Transverse colon (tissue), 4 donors: ENCODE data around the gene MIER2. TPM values are rescaled to one million over a fixed set of nuclear protein-coding genes. Genes with fewer than 3 reads are reported as not detected.

Source experiments
- DNase-seq: peaks from one replicate; pipeline ENCODE4 v3.0.0-alpha.2; 2019
- H3K27ac ChIP-seq, 4 donors: fragments of 200-600 bp; sonication (generic); 2 replicates each; pipeline ENCODE4 v1.5.1; 2016 to 2018; ENCODE audit warnings: inconsistent platforms in 4 of 4
- H3K27me3 ChIP-seq: fragments of 200-600 bp; sonication (generic); 2 replicates; pipeline ENCODE4 v1.5.1; 2017; ENCODE audit warnings: inconsistent platforms
- H3K36me3 ChIP-seq, 4 donors: fragments of 200-600 bp; sonication (generic); 2 replicates each; pipeline ENCODE4 v1.5.1; 2017 to 2019; ENCODE audit warnings: inconsistent platforms in 4 of 4
- H3K4me1 ChIP-seq, 4 donors: fragments of 200-600 bp; sonication (generic); 2 replicates each; pipeline ENCODE4 v1.5.1; 2017 to 2020; ENCODE audit warnings: inconsistent platforms in 4 of 4
- H3K4me3 ChIP-seq, 4 donors: fragments of 200-600 bp; sonication (generic); 1 replicate in 1 of 4; 2 replicates in 3 of 4; pipeline versions ENCODE4 v1.5.1 to v1.6.1; 2017 to 2019; ENCODE audit warnings: inconsistent platforms in 4 of 4
- H3K9me3 ChIP-seq, 2 donors: fragments of 200-600 bp; sonication (generic); 2 replicates each; pipeline ENCODE4 v1.5.1; 2017 to 2019; ENCODE audit warnings: inconsistent platforms in 2 of 2
- CTCF ChIP-seq, 5 experiments: fragments of 200-600 bp in 3 of 5; fragments of 450-650 bp in 2 of 5; sonication (generic) in 3 of 5; IDR thresholded peaks; 1 replicate in 2 of 5; 2 replicates in 3 of 5; pipeline ENCODE4 v1.5.1; 2016 to 2017; ENCODE audit warnings: antibody characterized with exemption in 5 of 5, inconsistent platforms in 3 of 5, mild to moderate bottlenecking in 2 of 5, moderate library complexity in 1 of 5
- EP300 ChIP-seq: sonication (generic); formaldehyde crosslinking; IDR thresholded peaks from one replicate; pipeline ENCODE4 v1.6.1; 2017; ENCODE audit warnings: antibody characterized with exemption, low read depth
- POLR2A ChIP-seq: fragments of 450-650 bp; IDR thresholded peaks from one replicate; pipeline ENCODE4 v1.6.1; 2016; ENCODE audit warnings: antibody characterized with exemption, mild to moderate bottlenecking, moderate library complexity
- POLR2AphosphoS5 ChIP-seq, 3 donors: sonication (generic); formaldehyde crosslinking; IDR thresholded peaks; one replicate each; pipeline ENCODE4 v1.6.1; 2016; ENCODE audit warnings: antibody characterized with exemption in 3 of 3
- WGBS, 2 donors: methylation state at CpG; one replicate each; pipeline ENCODE4 v1.1.5; 2018; ENCODE audit warnings: low coverage in 1 of 2; 5-methylcytosine and 5-hydroxymethylcytosine counted together
- in situ Hi-C, 4 donors: fragments of 200-750 bp; cut with MboI; loops; one replicate each; pipeline versions ENCODE4 v1.15.0 to v1.15.1; 2017; ENCODE audit warnings: low sequenced_read_pairs in 3 of 4, low pct_ligation_motif_present in 1 of 4, low pct_unique_long_range_greater_than_20kb in 1 of 4
- intact Hi-C: fragments of 100-400 bp; cut with DNase I; formaldehyde crosslinking; loops from one replicate; pipeline ENCODE4 v1.15.1; 2023; ENCODE audit warnings: low total_unique reads
- total RNA-seq, 4 donors: library from RNA; depleted of rRNA; stranded (reverse); fragments of >200 nt; gene quantifications; one replicate each; pipeline ENCODE4 v1.1.0, GENCODE V29; 2016

The MIER2 gene
- total RNA-seq, 4 donors from 2014 or later, result 8.2 to 41.1 (median 16.7) TPM

- Histone ChIP-seq H3K27me3 (no peaks in the 10 kb centered on the region), H3K9me3 (no peaks in the 10 kb centered on the region), H3K4me3 (no peak overlapping the region), H3K4me1 (no peaks in the 10 kb centered on the region), H3K36me3 (peaks cover 0 to 26% (median 10%) of the 10 kb centered on the region in 4 donors), H3K27ac (no peak overlapping the region)
- DNase-seq, result no peak
- in situ Hi-C loops, result no loop called here
- TF ChIP-seq POLR2A (no peak), POLR2AphosphoS5 (IDR thresholded peaks at IDR 0.05) (no peak), EP300 (no peak), CTCF (IDR thresholded peaks at IDR 0.05) (no peak)
- intact Hi-C loops, result no loop called here
- WGBS, 2 donors, result 74 to 90% methylated on average over 4 to 23 of the region's 23 CpGs
These were observed 31.2 kb downstream of the MIER2 start for GRCh38 chr19:313169-313987.

DNA sequence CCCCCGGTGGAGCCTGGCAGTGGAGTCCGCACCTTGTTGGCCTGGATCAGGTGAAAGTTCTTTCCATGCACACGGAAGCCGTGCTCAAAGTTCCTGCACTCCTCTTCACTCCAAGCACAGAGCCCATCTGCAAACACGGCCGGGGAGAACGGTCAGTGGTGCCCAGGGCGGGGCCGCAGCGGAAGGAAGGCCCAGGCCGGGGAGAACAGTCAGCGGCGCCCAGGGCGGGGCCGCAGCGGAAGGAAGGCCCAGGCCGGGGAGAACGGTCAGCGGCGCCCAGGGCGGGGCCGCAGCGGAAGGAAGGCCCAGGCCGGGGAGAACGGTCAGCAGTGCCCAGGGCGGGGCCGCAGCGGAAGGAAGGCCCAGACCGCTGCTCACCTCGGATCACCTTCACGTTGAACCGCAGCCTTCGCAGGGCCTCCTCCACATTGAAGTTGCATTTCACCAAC is 32.8 kb downstream of the MIER2 start:
- Histone ChIP-seq H3K4me1 (no peaks in the 10 kb centered on the region), H3K4me3 (peak overlapping the region in 1 of 4 donors; percentile 29), H3K27ac (peak overlapping the region in 2 of 4 donors; percentile 39 to 41), H3K9me3 (no peaks in the 10 kb centered on the region), H3K27me3 (no peaks in the 10 kb centered on the region), H3K36me3 (peaks cover 0 to 40% (median 10%) of the 10 kb centered on the region in 4 donors)
- in situ Hi-C loops, result no loop called here
- 94% methylated on average over 15 of the region's 33 CpGs; no CpG with 5 or more reads in 1 of the 2 donors for WGBS, 2 donors
- no peak for DNase-seq
- intact Hi-C loops, result no loop called here
- TF ChIP-seq EP300 (no peak), POLR2AphosphoS5 (IDR thresholded peaks at IDR 0.05) (peak in 1 of 3 donors; percentile 47), POLR2A (peak; percentile 18)

DNA sequence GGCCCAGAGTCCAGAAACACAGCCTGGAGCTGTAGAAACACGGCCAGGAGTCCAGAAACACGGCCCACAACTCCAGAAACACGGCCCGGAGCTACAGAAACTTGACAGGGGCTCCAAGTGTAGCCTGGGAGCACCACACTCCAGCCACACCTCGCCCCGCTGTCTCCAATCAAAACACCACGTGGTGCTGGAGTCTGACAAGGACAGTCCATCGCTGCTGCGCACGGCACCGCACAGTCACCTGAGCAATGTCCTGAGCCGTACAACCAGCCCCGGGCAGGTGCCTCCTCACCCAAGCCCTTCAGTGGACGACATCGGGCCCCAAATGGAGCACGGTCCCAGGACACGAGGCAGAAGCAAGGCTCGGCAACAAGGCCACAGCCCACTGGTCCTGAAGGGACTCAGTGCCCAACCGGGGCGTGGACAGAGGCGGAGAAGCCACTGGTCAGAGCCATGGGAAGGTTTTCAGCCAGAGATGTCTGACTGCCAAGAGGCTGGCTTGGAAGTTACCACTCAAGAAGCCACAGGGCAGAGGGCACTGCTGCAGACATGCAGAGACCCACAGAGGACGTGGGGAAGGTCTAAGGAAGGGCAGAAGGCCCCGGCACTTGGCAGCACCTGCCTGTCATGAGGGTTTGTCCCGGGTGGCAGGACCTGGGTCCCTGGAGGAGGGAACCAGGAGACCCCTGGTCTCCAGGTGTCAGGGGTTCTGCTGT is 33.7 kb downstream of the MIER2 start:
- H3K36me3 ChIP-seq, result peaks cover 0 to 39% (median 5%) of the 10 kb centered on the region in 4 donors
- 91% methylated on average over 24 of the region's 24 CpGs; no CpG with 5 or more reads in 1 of the 2 donors for WGBS, 2 donors
- DNase-seq, result no peak
- peak overlapping the region; percentile 18 to 50 (median 40) for H3K27ac ChIP-seq
- in situ Hi-C loops (no loop called here), intact Hi-C loops (no loop called here)
- no peaks in the 10 kb centered on the region for H3K27me3 ChIP-seq
- H3K9me3 ChIP-seq, result no peaks in the 10 kb centered on the region
- H3K4me1 ChIP-seq, result no peaks in the 10 kb centered on the region
- peak overlapping the region in 2 of 4 donors; percentile 12 to 29 for H3K4me3 ChIP-seq
- TF ChIP-seq CTCF (IDR thresholded peaks at IDR 0.05) (no peak), POLR2AphosphoS5 (IDR thresholded peaks at IDR 0.05) (no peak)

DNA sequence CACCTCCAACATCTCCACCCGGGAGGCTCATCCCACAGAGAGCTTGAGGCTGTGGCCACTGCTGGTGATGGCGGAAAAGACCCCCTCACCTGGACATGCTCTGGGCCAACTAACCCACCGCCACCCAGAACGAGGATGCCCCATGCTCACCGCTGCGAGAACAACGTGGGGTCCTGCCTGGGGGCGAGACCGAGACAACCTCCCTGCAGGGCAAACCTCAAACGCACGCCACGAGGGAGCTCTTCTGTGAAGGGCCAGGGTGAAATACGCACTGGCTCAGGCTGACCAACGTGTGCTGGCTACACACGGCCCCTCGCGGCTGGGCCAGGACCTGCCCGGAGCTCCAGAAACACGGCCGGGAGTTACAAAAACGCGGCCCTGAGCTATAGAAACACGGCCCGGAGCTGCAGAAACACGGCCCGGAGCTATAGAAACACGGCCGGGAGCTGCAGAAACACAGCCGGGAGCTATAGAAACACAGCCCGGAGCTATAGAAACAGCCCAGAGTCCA is 34.4 kb downstream of the MIER2 start:
- Histone ChIP-seq H3K27me3 (no peaks in the 10 kb centered on the region), H3K9me3 (no peaks in the 10 kb centered on the region), H3K36me3 (peaks cover 0 to 43% (median 1%) of the 10 kb centered on the region in 4 donors), H3K27ac (peak overlapping the region in 3 of 4 donors; percentile 9 to 50 (median 39)), H3K4me3 (peak overlapping the region in 2 of 4 donors; percentile 12 to 29), H3K4me1 (no peaks in the 10 kb centered on the region)
- intact Hi-C loops, result no loop called here
- no peak for DNase-seq
- TF ChIP-seq CTCF (IDR thresholded peaks at IDR 0.05), result no peak
- TF ChIP-seq POLR2A, result no peak
- TF ChIP-seq EP300, result no peak
- no peak for TF ChIP-seq POLR2AphosphoS5 (IDR thresholded peaks at IDR 0.05)
- 84 to 95% methylated on average over 18 to 20 of the region's 30 CpGs for WGBS, 2 donors
- in situ Hi-C loops, result no loop called here
